Astrocyte of the hippocampus (primary cell): ENCODE results near the gene RMI2.

Experiments
- DNase-seq: peaks from one replicate; pipeline ENCODE4 v3.0.0; 2011; ENCODE audit warnings: low read depth, low spot score

The RMI2 gene

GRCh38 chr16:11327277-11328171, 17.7 kb upstream of the RMI2 start:
- DNase-seq, result no peak

GRCh38 chr16:11328172-11329070, 16.8 kb upstream of the RMI2 start:
- peak; percentile 94 for DNase-seq

- DNase-seq, result peak; percentile 46
These were observed 16.2 kb upstream of the RMI2 start for GRCh38 chr16:11329071-11329491.

- DNase-seq, result no peak
These were observed 15.4 kb upstream of the RMI2 start for GRCh38 chr16:11329891-11330290.

- DNase-seq, result no peak
These were observed 14.6 kb upstream of the RMI2 start for GRCh38 chr16:11330526-11331237.

GRCh38 chr16:11331967-11332366, 13.3 kb upstream of the RMI2 start:
- no peak for DNase-seq

- DNase-seq, result no peak
These were observed 12.2 kb upstream of the RMI2 start for GRCh38 chr16:11333010-11333409.

- no peak for DNase-seq
These were observed 11.6 kb upstream of the RMI2 start for GRCh38 chr16:11333702-11334101.

- DNase-seq, result no peak
These were observed 10.3 kb upstream of the RMI2 start for GRCh38 chr16:11334831-11335404.

GRCh38 chr16:11339075-11339474, 6.2 kb upstream of the RMI2 start:
- DNase-seq, result no peak

- DNase-seq, result no peak
These were observed 4.5 kb upstream of the RMI2 start for GRCh38 chr16:11340710-11341109.

GRCh38 chr16:11341371-11341770, 3.9 kb upstream of the RMI2 start:
- DNase-seq, result no peak

- no peak for DNase-seq
These were observed 3.0 kb upstream of the RMI2 start for GRCh38 chr16:11342021-11342855.

- no peak for DNase-seq
These were observed 1.6 kb downstream of the RMI2 start for GRCh38 chr16:11346700-11347319.

- DNase-seq, result no peak
These were observed 2.6 kb downstream of the RMI2 start for GRCh38 chr16:11347831-11348230.

GRCh38 chr16:11348737-11349598, 3.7 kb downstream of the RMI2 start:
- no peak for DNase-seq

- peak; percentile 71 for DNase-seq
These were observed 4.5 kb downstream of the RMI2 start for GRCh38 chr16:11349599-11350276.

GRCh38 chr16:11350519-11350918, 5.3 kb downstream of the RMI2 start:
- DNase-seq, result no peak

- no peak for DNase-seq
These were observed 5.7 kb downstream of the RMI2 start for GRCh38 chr16:11350921-11351335.
